ENCODE results near the gene NDFIP2.

DNA sequence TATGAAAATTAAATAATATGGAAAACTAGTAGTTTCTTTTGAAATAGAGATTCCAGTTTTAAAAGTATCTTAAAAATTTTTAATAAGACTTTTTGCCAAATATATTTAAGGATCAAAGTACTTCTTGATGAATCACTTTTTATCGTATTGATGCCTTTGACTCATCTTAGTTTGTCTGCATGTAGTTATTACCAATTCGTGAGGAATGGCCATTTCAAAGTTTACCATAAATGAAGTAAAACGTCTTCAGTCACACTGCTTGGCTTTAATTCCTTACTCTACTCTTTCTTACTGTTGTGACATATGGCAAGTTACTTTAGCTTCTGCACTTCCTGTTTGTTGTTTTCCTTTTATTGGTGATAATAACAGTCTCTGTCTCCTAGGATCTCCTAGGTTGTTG lies 38.3 kb downstream of the NDFIP2 start:
- no peak for TF ChIP-seq CTCF (IDR thresholded peaks at IDR 0.05)
- no peak for TF ChIP-seq POLR2A (IDR thresholded peaks at IDR 0.05)
